Neuronal stem cell (in vitro differentiated cells): Measurements from ENCODE around the gene TNMD.

Experiments
- DNase-seq: peaks from one replicate; pipeline ENCODE4 v3.0.0-alpha.2; 2013; ENCODE audit warnings: low spot score
- H2AFZ ChIP-seq: one replicate; pipeline ENCODE4 v1.6.1; 2013; ENCODE audit warnings: mild to moderate bottlenecking, low read length, inconsistent platforms
- H2AK5ac ChIP-seq: 2 replicates; pipeline ENCODE4 v1.6.1; 2013; ENCODE audit warnings: low read depth, mild to moderate bottlenecking, inconsistent platforms, low read length, moderate library complexity, mixed read lengths
- H2BK120ac ChIP-seq: 2 replicates; pipeline ENCODE4 v1.6.1; 2013; ENCODE audit warnings: low read depth, mild to moderate bottlenecking, inconsistent platforms, low read length, moderate library complexity, mixed read lengths
- H2BK12ac ChIP-seq: one replicate; pipeline ENCODE4 v1.6.1; 2013; ENCODE audit warnings: low read length, inconsistent platforms
- H2BK15ac ChIP-seq: 2 replicates; pipeline ENCODE4 v1.6.1; 2013; ENCODE audit warnings: mild to moderate bottlenecking, low read length, inconsistent platforms, mixed read lengths
- H2BK5ac ChIP-seq: one replicate; pipeline ENCODE4 v1.6.1; 2013; ENCODE audit warnings: inconsistent platforms, mild to moderate bottlenecking, low read length, moderate library complexity
- H3K14ac ChIP-seq: one replicate; pipeline ENCODE4 v1.6.1; 2013; ENCODE audit warnings: low read length, inconsistent platforms
- H3K18ac ChIP-seq: 2 replicates; pipeline ENCODE4 v1.6.1; 2013; ENCODE audit warnings: low read length, inconsistent platforms
- H3K23ac ChIP-seq: 2 replicates; pipeline ENCODE4 v1.6.1; 2013; ENCODE audit warnings: low read depth, mild to moderate bottlenecking, mixed read lengths, low read length, inconsistent platforms; ENCODE audit not compliant: poor library complexity
- H3K27ac ChIP-seq: replicated peaks from 3 replicates; pipeline ENCODE4 v1.5.1; 2013; ENCODE audit warnings: low read length, inconsistent platforms
- H3K27me3 ChIP-seq, 3 experiments: 2 replicates each; pipeline ENCODE4 v1.6.1; 2013; ENCODE audit warnings: low read length in 3 of 3, mild to moderate bottlenecking in 2 of 3, inconsistent platforms in 1 of 3, low read depth in 1 of 3, mixed read lengths in 1 of 3, moderate library complexity in 1 of 3; ENCODE audit not compliant: control insufficient read depth in 3 of 3, insufficient read depth in 3 of 3
- H3K36me3 ChIP-seq, 2 donors: replicated peaks in 1 of 2; 2 replicates each; pipeline ENCODE4 v1.6.1; 2013; ENCODE audit warnings: low read length in 2 of 2; ENCODE audit not compliant: control insufficient read depth in 2 of 2, insufficient read depth in 2 of 2
- H3K4ac ChIP-seq: 2 replicates; pipeline ENCODE4 v1.6.1; 2013; ENCODE audit warnings: inconsistent platforms, mild to moderate bottlenecking, low read length, moderate library complexity
- H3K4me1 ChIP-seq, 2 donors: 1 replicate in 1 of 2; 2 replicates in 1 of 2; pipeline ENCODE4 v1.6.1; 2013; ENCODE audit warnings: low read length in 2 of 2, low read depth in 1 of 2; ENCODE audit not compliant: control insufficient read depth in 2 of 2, insufficient read depth in 1 of 2
- H3K4me2 ChIP-seq: one replicate; pipeline ENCODE4 v1.6.1; 2013; ENCODE audit warnings: mild to moderate bottlenecking, low read length, inconsistent platforms; ENCODE audit not compliant: insufficient read depth, poor library complexity, severe bottlenecking
- H3K4me3 ChIP-seq, 2 donors: 2 replicates each; pipeline ENCODE4 v1.5.1; 2013; ENCODE audit warnings: low read length in 2 of 2, mild to moderate bottlenecking in 2 of 2, inconsistent platforms in 1 of 2, moderate library complexity in 1 of 2
- H3K79me1 ChIP-seq: one replicate; pipeline ENCODE4 v1.6.1; 2013; ENCODE audit warnings: low read depth, mild to moderate bottlenecking, inconsistent platforms, low read length, moderate library complexity
- H3K9ac ChIP-seq: one replicate; pipeline ENCODE4 v1.6.1; 2013; ENCODE audit warnings: mild to moderate bottlenecking, low read depth, low read length, inconsistent platforms; ENCODE audit not compliant: poor library complexity
- H3K9me3 ChIP-seq, 2 donors: replicated peaks in 1 of 2; 2 replicates each; pipeline versions ENCODE3 to v1.6.1; 2013; ENCODE audit warnings: low read length in 2 of 2, mild to moderate bottlenecking in 2 of 2, inconsistent platforms in 1 of 2, low read depth in 1 of 2, mixed read lengths in 1 of 2, moderate library complexity in 1 of 2; ENCODE audit not compliant: control insufficient read depth in 2 of 2, insufficient read depth in 1 of 2
- H4K8ac ChIP-seq: one replicate; pipeline ENCODE4 v1.6.1; 2013; ENCODE audit warnings: low read depth, mild to moderate bottlenecking, inconsistent platforms, low read length, moderate library complexity
- H4K91ac ChIP-seq: one replicate; pipeline ENCODE4 v1.6.1; 2013; ENCODE audit warnings: low read length, low read depth, mild to moderate bottlenecking, inconsistent platforms; ENCODE audit not compliant: poor library complexity
- WGBS, 2 donors: extraction: QIAGEN DNeasy Blood & Tissue Kit; methylation state at CpG; one replicate each; pipeline ENCODE4 v1.1.7; 2013; ENCODE audit warnings: missing lambda C conversion rate in 2 of 2, mixed read lengths in 1 of 2; ENCODE audit not compliant: insufficient read length in 2 of 2, insufficient replicate concordance in 1 of 2; ENCODE audit errors: extremely low coverage in 2 of 2; 5-methylcytosine and 5-hydroxymethylcytosine counted together

Gene TNMD

DNA sequence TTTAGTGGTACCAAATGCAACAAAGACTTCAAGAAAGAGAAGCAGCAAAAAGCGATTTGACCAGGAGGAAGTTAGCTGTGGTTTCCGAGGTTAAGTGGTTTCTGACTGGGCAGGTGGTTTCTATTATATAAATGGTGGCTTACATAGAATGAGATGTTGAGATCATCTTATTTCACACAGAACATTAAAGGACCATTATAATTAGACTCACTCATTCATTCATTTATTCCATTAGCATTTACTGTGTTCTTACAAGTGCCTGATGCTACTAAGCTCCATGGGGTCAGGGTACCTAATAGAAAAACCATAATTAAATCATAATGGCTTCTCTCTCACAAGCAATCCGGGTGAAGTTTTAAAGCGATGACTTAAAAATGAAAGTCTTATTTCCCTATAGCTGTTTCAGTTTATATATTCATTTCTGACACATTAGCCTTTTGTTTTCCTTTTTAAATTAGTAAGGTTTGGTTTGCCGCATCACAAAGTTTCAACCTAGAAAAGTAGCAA, 41.3 kb downstream of the TNMD start:
- Histone ChIP-seq H3K9me3 (no peaks in the 10 kb centered on the region), H3K4me2 (no peak overlapping the region), H3K27me3 (no peaks in the 10 kb centered on the region), H4K91ac (no peak overlapping the region), H3K18ac (no peak overlapping the region), H3K27ac (no peak overlapping the region), H2BK5ac (no peak overlapping the region), H2AFZ (no peak overlapping the region), H2BK15ac (no peak overlapping the region), H4K8ac (no peak overlapping the region), H2BK12ac (no peak overlapping the region), H2AK5ac (no peak overlapping the region), H3K36me3 (peaks cover 2 to 33% of the 10 kb centered on the region in 2 donors), H3K4me1 (no peaks in the 10 kb centered on the region), H3K14ac (no peak overlapping the region), H2BK120ac (no peak overlapping the region), H3K4ac (no peak overlapping the region), H3K9ac (no peak overlapping the region), H3K4me3 (no peak overlapping the region), H3K79me1 (no peaks in the 10 kb centered on the region), H3K23ac (no peak overlapping the region)
- no peak for DNase-seq
- WGBS, 2 donors = no CpG with 5 or more reads among the region's 5 CpGs

DNA sequence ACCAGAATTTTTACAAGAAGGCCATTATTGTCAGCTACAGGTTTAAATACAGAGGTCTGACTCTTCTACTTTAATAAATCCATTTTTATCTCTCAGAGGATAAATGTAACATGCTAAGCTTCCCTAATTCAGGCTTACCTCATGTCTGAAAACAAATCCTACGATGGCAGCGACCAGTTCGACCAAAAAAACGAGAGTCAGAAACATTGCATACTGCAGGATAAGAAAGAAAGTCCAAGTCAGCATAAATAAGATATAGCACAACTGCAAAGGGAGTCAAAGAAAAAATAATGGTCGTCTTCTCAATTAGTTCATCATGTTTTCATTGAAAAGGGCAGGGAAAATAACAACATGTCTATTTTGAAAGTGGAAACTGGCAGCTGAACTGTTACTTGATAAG, 50.3 kb downstream of the TNMD start:
- H2BK120ac ChIP-seq = no peak overlapping the region
- H2BK12ac ChIP-seq = no peak overlapping the region
- H3K18ac ChIP-seq = no peak overlapping the region
- no peak overlapping the region for H2BK15ac ChIP-seq
- no peak overlapping the region for H2BK5ac ChIP-seq
- no peak overlapping the region for H4K8ac ChIP-seq
- no peaks in the 10 kb centered on the region for H3K79me1 ChIP-seq
- no peak overlapping the region for H2AFZ ChIP-seq
- no peak for DNase-seq
- no peak overlapping the region for H3K4ac ChIP-seq
- no peak overlapping the region for H3K23ac ChIP-seq
- WGBS, 2 donors = no CpG with 5 or more reads among the region's 5 CpGs
- H4K91ac ChIP-seq = no peak overlapping the region
- no peak overlapping the region for H3K4me2 ChIP-seq
- H3K27ac ChIP-seq = no peak overlapping the region
- no peak overlapping the region for H3K14ac ChIP-seq
- no peaks in the 10 kb centered on the region for H3K4me1 ChIP-seq
- no peak overlapping the region for H3K9ac ChIP-seq
- peak overlapping the region in 1 of 2 donors; percentile 78 for H3K4me3 ChIP-seq
- H2AK5ac ChIP-seq = no peak overlapping the region
- H3K9me3 ChIP-seq = no peaks in the 10 kb centered on the region
- peaks cover 0 to 7% (median 0%) of the 10 kb centered on the region in 3 experiments for H3K27me3 ChIP-seq
- peaks cover 3 to 41% of the 10 kb centered on the region in 2 donors for H3K36me3 ChIP-seq

DNA sequence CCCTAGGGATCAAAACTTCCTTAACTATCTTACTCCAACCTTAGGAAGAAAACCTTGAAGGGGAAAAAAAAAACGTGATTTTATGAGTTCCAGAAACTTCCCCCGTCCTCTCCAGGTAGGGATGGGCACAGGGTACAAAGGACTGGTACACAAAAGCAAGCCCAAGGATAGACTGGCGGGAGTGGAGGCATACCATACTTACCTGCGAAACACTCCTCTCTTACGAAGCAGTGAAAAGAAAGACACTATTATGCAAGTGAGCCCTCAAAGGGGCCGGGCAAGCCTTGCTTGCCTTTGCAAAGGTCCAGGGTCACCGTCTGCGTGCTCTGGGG, 51.2 kb downstream of the TNMD start:
- H2BK120ac ChIP-seq = no peak overlapping the region
- H3K4me1 ChIP-seq = no peaks in the 10 kb centered on the region
- peak overlapping the region; percentile 49 for H3K4me2 ChIP-seq
- no peak overlapping the region for H2BK15ac ChIP-seq
- no peak overlapping the region for H2BK5ac ChIP-seq
- no peaks in the 10 kb centered on the region for H3K9me3 ChIP-seq
- H3K4me3 ChIP-seq = peak overlapping the region; percentile 78 to 91
- H3K4ac ChIP-seq = no peak overlapping the region
- peak overlapping the region; percentile 55 for H3K23ac ChIP-seq
- H3K36me3 ChIP-seq = peaks cover 3 to 32% of the 10 kb centered on the region in 2 donors
- peak overlapping the region; percentile 8 for H3K14ac ChIP-seq
- H2AK5ac ChIP-seq = no peak overlapping the region
- no peak overlapping the region for H4K91ac ChIP-seq
- peak overlapping the region; percentile 90 for H3K9ac ChIP-seq
- no peak overlapping the region for H3K27ac ChIP-seq
- peaks cover 0 to 7% (median 0%) of the 10 kb centered on the region in 3 experiments for H3K27me3 ChIP-seq
- WGBS, 2 donors = no CpG with 5 or more reads among the region's 8 CpGs
- H2BK12ac ChIP-seq = no peak overlapping the region
- DNase-seq = no peak
- H4K8ac ChIP-seq = no peak overlapping the region
- H2AFZ ChIP-seq = peak overlapping the region; percentile 93
- peak overlapping the region; percentile 93 for H3K18ac ChIP-seq
- no peaks in the 10 kb centered on the region for H3K79me1 ChIP-seq

GRCh38 chrX:100636321-100636991, 51.7 kb downstream of the TNMD start, which contains the start of gene TSPAN6:
Gene TSPAN6 (minus strand): TSS chrX:100636806. CDS start chrX:100636694, 112 bp downstream.
- Histone ChIP-seq H3K4ac (no peak within 1 kb of the TSS), H3K27ac (no peak within 1 kb of the TSS), H3K23ac (peak within 1 kb of the TSS; percentile 55), H3K18ac (peak within 1 kb of the TSS; percentile 93), H3K4me1 (no peaks in the 10 kb centered on the region), H3K4me2 (peak within 1 kb of the TSS; percentile 49), H3K27me3 (peaks cover 0 to 7% (median 0%) of the 10 kb centered on the region in 3 experiments), H2BK12ac (no peak within 1 kb of the TSS), H3K14ac (peak within 1 kb of the TSS; percentile 8), H4K91ac (no peak within 1 kb of the TSS), H2AFZ (peak within 1 kb of the TSS; percentile 93), H3K9ac (peak within 1 kb of the TSS; percentile 90), H4K8ac (no peak within 1 kb of the TSS), H2BK120ac (no peak within 1 kb of the TSS), H3K4me3 (peak within 1 kb of the TSS; percentile 78 to 91), H2BK15ac (no peak within 1 kb of the TSS), H3K9me3 (no peaks in the 10 kb centered on the region), H2AK5ac (no peak within 1 kb of the TSS), H3K79me1 (no peaks in the 10 kb centered on the region), H3K36me3 (peaks cover 3 to 27% of the 10 kb centered on the region in 2 donors), H2BK5ac (no peak within 1 kb of the TSS)
- WGBS, 2 donors = no CpG with 5 or more reads among the region's 51 CpGs
- DNase-seq = peak; percentile 78
